Heart left ventricle (tissue), 16 donors: ENCODE results near the gene SETD3. TPM values are rescaled to one million over a fixed set of nuclear protein-coding genes. Genes with fewer than 3 reads are reported as not detected.

Experiments used
- ATAC-seq, 4 donors: fragments of 200-7000 bp; cut with Tn5 transposase; one replicate each; pipeline ENCODE4 v1.9.1; 2020 to 2022; ENCODE audit warnings: moderate library complexity in 4 of 4, mild to moderate bottlenecking in 3 of 4, moderate number of reproducible peaks in 1 of 4
- DNase-seq, 5 donors: peaks; one replicate each; pipeline ENCODE4 v3.0.0-alpha.2; 2020
- H3K27ac ChIP-seq, 12 donors: fragments of 200-600 bp; sonication (generic) in 4 of 12; one replicate each; pipeline versions ENCODE4 v1.5.0 to v1.8.0; 2016 to 2022; ENCODE audit warnings: mild to moderate bottlenecking in 2 of 12
- H3K27me3 ChIP-seq, 9 donors: fragments of 200-600 bp; sonication (generic) in 2 of 9; one replicate each; pipeline versions ENCODE4 v1.5.1 to v1.8.0; 2016 to 2022; ENCODE audit warnings: mild to moderate bottlenecking in 3 of 9
- H3K36me3 ChIP-seq, 9 donors: fragments of 200-600 bp; sonication (generic) in 2 of 9; one replicate each; pipeline versions ENCODE4 v1.5.0 to v1.8.0; 2018 to 2022; ENCODE audit warnings: mild to moderate bottlenecking in 2 of 9
- H3K4me1 ChIP-seq, 12 donors: fragments of 200-600 bp; sonication (generic) in 4 of 12; one replicate each; pipeline versions ENCODE4 v1.5.0 to v1.8.0; 2016 to 2022; ENCODE audit warnings: mild to moderate bottlenecking in 3 of 12
- H3K4me3 ChIP-seq, 12 donors: fragments of 200-600 bp; sonication (generic) in 4 of 12; one replicate each; pipeline versions ENCODE4 v1.5.0 to v1.8.0; 2017 to 2022; ENCODE audit warnings: mild to moderate bottlenecking in 9 of 12, moderate library complexity in 4 of 12
- H3K9me3 ChIP-seq, 12 donors: fragments of 200-600 bp; sonication (generic) in 4 of 12; one replicate each; pipeline versions ENCODE4 v1.5.0 to v1.8.0; 2016 to 2022; ENCODE audit warnings: mild to moderate bottlenecking in 1 of 12
- POLR2A ChIP-seq, 2 donors: fragments of 450-650 bp; IDR thresholded peaks; one replicate each; pipeline ENCODE4 v1.6.1; 2017; ENCODE audit warnings: antibody characterized with exemption in 2 of 2, mild to moderate bottlenecking in 2 of 2, moderate library complexity in 2 of 2
- WGBS, 4 donors: extraction: QIAGEN DNeasy Blood & Tissue Kit in 2 of 4; methylation state at CpG; one replicate each; pipeline versions ENCODE4 v1.1.5 to v1.1.7; 2013 to 2018; 5-methylcytosine and 5-hydroxymethylcytosine counted together
- intact Hi-C, 10 donors: fragments of 100-400 bp; cut with DNase I; formaldehyde crosslinking; loops; one replicate each; pipeline versions ENCODE4 v1.11.1 to v1.14.2; 2022
- polyA plus RNA-seq, 2 donors: library from polyadenylated mRNA; stranded (reverse); fragments of 200-250 nt; gene quantifications; one replicate each; pipeline ENCODE4 v1.2.3, GENCODE V29; 2013
- total RNA-seq, 9 donors: library from RNA; depleted of rRNA in 2 of 9; stranded (reverse); fragments of >200 nt in 2 of 9; fragmentation: NEBNext Ultra II Directional in 3 of 9; extraction: Animal tissue kit (Norgen Biotek cat#: 25700) in 3 of 9; gene quantifications; one replicate each; pipeline versions ENCODE4 v1.1.0 to v1.2.4, GENCODE V29; 2016 to 2023
- TF ChIP-seq, protein P1 (sequence below), 12 donors: fragments of 200-600 bp; sonication (generic) in 4 of 12; IDR thresholded peaks; one replicate each; pipeline versions ENCODE4 v1.5.0 to v1.8.0; 2018 to 2022; ENCODE audit warnings: antibody characterized with exemption in 12 of 12, mild to moderate bottlenecking in 5 of 12
- donor health status: ischemic (EF 13 %, LVEDD 7.1; RV severe dilation, severe dysfunction).
- donor health status: healthy with polysubstance abuse.
- donor health status: DM: no; HTN: yes; CAD: no.
- donor health status: DM: no; HTN: no; CAD: no.
- donor health status: ischemic (EF 25% LVEDD 6.9; RV normal size, moderate dysfunction).
- donor health status: ischemic (EF 25% LVEDD 5.7; RV mildly dilated, moderate dysfunction).
- donor health status: healthy.
- donor health status: DM: yes; HTN: yes; CAD: no.
- donor health status: ischemic (EF 35%, LVEDD 5.7; RV mildly dilated, moderate dysfunction).
- donor health status: nonischemic (EF 11% LVEDD 7.7; RV severe dilation, severe dysfunction).
- donor health status: DM: yes; HTN: yes; CAD: no.
- donor health status: PGD.
- donor health status: ischemic (EF 29% LVEDD 5.4; RV normal size, mild dysfunction).
- donor health status: nonischemic (EF 23%, LVEDD 6.1; RV moderate dilation, normal function).

The SETD3 gene
- total and polyA plus RNA-seq, 11 donors: 49.7 to 130 (median 92.6) TPM

DNA sequence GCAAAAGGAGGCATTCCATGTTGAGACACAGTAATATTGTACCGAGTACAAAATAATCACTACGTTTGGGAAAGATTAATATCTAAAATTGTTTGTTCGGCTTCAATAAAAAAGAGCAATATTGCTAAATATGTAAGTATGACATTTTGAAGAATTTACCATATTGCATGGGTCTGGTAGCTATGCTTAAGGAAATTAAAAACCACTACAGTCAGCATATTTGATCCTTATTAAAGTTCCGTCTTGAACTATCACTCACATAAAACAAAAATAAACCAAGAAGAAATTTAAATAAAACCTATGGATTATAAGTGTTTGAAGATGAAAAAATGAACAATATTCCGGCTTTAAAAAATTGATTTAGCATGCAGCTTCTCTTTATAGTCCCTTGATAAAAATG is 63.8 kb downstream of the SETD3 start:
- Histone ChIP-seq H3K9me3 (no peaks in the 10 kb centered on the region), H3K4me3 (no peak overlapping the region), H3K36me3 (peaks cover 0 to 36% (median 23%) of the 10 kb centered on the region in 9 donors), H3K27ac (no peak overlapping the region), H3K4me1 (peaks cover 0 to 5% (median 0%) of the 10 kb centered on the region in 12 donors), H3K27me3 (no peaks in the 10 kb centered on the region)
- WGBS, 4 donors: 93 to 96% (median 93%) methylated on average over 5 of the region's 5 CpGs
- no peak for DNase-seq
- intact Hi-C loops: loop anchor here in 1 of 10 donors (10.0 kb wide), 1 partner anchor 92 kb away; no protein-coding TSS in a partner anchor
- TF ChIP-seq POLR2A (IDR thresholded peaks at IDR 0.05): no peak
- TF ChIP-seq, protein P1, sequence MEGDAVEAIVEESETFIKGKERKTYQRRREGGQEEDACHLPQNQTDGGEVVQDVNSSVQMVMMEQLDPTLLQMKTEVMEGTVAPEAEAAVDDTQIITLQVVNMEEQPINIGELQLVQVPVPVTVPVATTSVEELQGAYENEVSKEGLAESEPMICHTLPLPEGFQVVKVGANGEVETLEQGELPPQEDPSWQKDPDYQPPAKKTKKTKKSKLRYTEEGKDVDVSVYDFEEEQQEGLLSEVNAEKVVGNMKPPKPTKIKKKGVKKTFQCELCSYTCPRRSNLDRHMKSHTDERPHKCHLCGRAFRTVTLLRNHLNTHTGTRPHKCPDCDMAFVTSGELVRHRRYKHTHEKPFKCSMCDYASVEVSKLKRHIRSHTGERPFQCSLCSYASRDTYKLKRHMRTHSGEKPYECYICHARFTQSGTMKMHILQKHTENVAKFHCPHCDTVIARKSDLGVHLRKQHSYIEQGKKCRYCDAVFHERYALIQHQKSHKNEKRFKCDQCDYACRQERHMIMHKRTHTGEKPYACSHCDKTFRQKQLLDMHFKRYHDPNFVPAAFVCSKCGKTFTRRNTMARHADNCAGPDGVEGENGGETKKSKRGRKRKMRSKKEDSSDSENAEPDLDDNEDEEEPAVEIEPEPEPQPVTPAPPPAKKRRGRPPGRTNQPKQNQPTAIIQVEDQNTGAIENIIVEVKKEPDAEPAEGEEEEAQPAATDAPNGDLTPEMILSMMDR (IDR thresholded peaks at IDR 0.05): no peak
- ATAC-seq: no peak

DNA sequence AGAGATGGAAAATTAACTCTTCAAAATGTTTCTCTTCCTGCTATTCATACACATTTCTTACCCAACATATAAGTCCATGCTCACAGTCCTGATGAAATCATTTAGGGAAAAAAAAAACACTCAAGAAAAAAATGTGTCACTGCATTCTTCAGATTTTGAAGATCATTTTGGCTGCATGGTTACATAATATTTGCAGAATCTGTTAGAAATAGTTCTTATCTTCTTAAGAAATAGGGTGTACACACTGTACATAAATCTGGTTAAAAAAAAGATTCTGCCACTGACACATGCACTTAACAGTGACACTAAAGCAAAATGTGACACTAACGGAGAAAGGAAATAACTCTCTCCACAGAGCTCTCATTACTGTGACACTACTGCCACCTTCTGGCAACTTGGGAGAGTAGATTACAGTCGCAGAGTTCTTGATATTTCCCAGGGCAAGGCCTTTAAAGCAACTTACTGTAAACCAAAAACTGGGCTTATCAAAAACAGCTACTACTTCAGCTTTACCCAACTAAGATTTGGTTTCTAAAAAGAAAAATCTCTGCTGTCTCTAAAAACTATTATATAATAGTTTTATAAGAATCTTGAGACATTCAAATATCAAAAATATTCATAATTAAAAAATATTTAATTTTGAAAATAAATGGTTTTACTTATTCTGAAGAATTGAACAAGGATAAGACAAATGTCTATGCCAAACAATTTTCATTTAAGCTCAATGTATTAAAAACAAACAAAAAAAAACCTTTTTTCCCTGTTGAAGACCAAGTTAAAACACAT is 65.0 kb downstream of the SETD3 start:
- H3K4me3 ChIP-seq: no peak overlapping the region
- H3K36me3 ChIP-seq: peaks cover 0 to 48% (median 36%) of the 10 kb centered on the region in 9 donors
- no peaks in the 10 kb centered on the region for H3K27me3 ChIP-seq
- H3K9me3 ChIP-seq: no peaks in the 10 kb centered on the region
- no peak overlapping the region for H3K27ac ChIP-seq
- TF ChIP-seq, protein P1 (IDR thresholded peaks at IDR 0.05): peak; percentile 71 to 88 (median 79)
- TF ChIP-seq POLR2A (IDR thresholded peaks at IDR 0.05): no peak
- WGBS, 4 donors: 1 to 3% (median 2%) methylated on average over 2 of the region's 2 CpGs
- ATAC-seq (peak; percentile 51 to 84 (median 79)), DNase-seq (peak in 2 of 5 donors; percentile 46 to 48)
- intact Hi-C loops: loop anchor here in 2 of 10 donors (2.0 to 10.0 kb wide), 2 partner anchors 91 to 95 kb away; no protein-coding TSS in a partner anchor
- peaks cover 0 to 5% (median 0%) of the 10 kb centered on the region in 12 donors for H3K4me1 ChIP-seq

- Histone ChIP-seq H3K36me3 (peaks cover 0 to 66% (median 47%) of the 10 kb centered on the region in 9 donors), H3K27me3 (no peaks in the 10 kb centered on the region), H3K9me3 (no peaks in the 10 kb centered on the region), H3K4me1 (peaks cover 0 to 5% (median 0%) of the 10 kb centered on the region in 12 donors), H3K27ac (no peak overlapping the region), H3K4me3 (no peak overlapping the region)
- ATAC-seq (no peak), DNase-seq (no peak)
- intact Hi-C loops: loop anchor here in 2 of 10 donors (2.0 to 10.0 kb wide), 2 partner anchors 89 to 93 kb away; no protein-coding TSS in a partner anchor
- 90 to 94% (median 94%) methylated on average over 17 of the region's 17 CpGs for WGBS, 4 donors
- TF ChIP-seq POLR2A (IDR thresholded peaks at IDR 0.05): no peak
- TF ChIP-seq, protein P1 (IDR thresholded peaks at IDR 0.05): no peak
These were observed 66.7 kb downstream of the SETD3 start for GRCh38 chr14:99413911-99414310.

- TF ChIP-seq, protein P1 (IDR thresholded peaks at IDR 0.05): no peak
- no peak for TF ChIP-seq POLR2A (IDR thresholded peaks at IDR 0.05)
- intact Hi-C loops: loop anchor here in 1 of 10 donors (10.0 kb wide), 1 partner anchor 88 kb away; no protein-coding TSS in a partner anchor
- ATAC-seq (no peak), DNase-seq (no peak)
- Histone ChIP-seq H3K4me1 (peaks cover 0 to 5% (median 0%) of the 10 kb centered on the region in 12 donors), H3K27me3 (no peaks in the 10 kb centered on the region), H3K9me3 (no peaks in the 10 kb centered on the region), H3K4me3 (no peak overlapping the region), H3K27ac (no peak overlapping the region), H3K36me3 (peaks cover 0 to 70% (median 52%) of the 10 kb centered on the region in 9 donors)
- WGBS, 4 donors: 89 to 92% (median 89%) methylated on average over 6 of the region's 6 CpGs
These were observed 67.5 kb downstream of the SETD3 start for GRCh38 chr14:99413172-99413571.
